HepG2 (cell line): ENCODE measurements around the gene MAEA. TPM values are rescaled to one million over a fixed set of nuclear protein-coding genes. Genes with fewer than 3 reads are reported as not detected.

Source experiments
- ATAC-seq: fragments of 200-7000 bp; cut with Tn5 transposase; 3 replicates; pipeline ENCODE4 v1.9.1; 2020; ENCODE audit warnings: mild to moderate bottlenecking, moderate library complexity
- BruUV-seq: library from RNA; stranded (reverse); fragments of 400-500 nt; replicated peaks from 2 replicates; lab custom pipeline; 2021; lab: Mats Ljungman, UMichigan
- CTCF ChIA-PET: fragments of 300-600 bp; formaldehyde crosslinking; extraction: SDS; loops from one replicate; lab custom pipeline; 2021; ENCODE audit warnings: low total read pairs, inconsistent platforms, low intra/inter-chr PET ratio; lab: Yijun Ruan, JAX
- POLR2A ChIA-PET: fragments of 350-600 bp; sonication (Branson Sonifier 250); formaldehyde crosslinking; loops from one replicate; lab custom pipeline; 2020; ENCODE audit warnings: antibody characterized with exemption, inconsistent platforms; lab: Yijun Ruan, JAX
- DNase-seq: peaks from one replicate; pipeline ENCODE4 v3.0.0-alpha.2; 2015; ENCODE audit warnings: low spot score
- FAIRE-seq: peaks from 3 replicates; lab custom pipeline; 2011; peaks lifted over from hg19 to GRCh38; lab: Jason Lieb, UNC
- H2AFZ ChIP-seq: one replicate; pipeline ENCODE4 v1.6.1; 2011; ENCODE audit warnings: low read length, inconsistent platforms
- H3K27ac ChIP-seq: fragments of 300-600 bp; 3 replicates; pipeline ENCODE4 v1.8.0; 2011; ENCODE audit warnings: mixed run types, mild to moderate bottlenecking, mixed read lengths, low read length, inconsistent platforms; ENCODE audit not compliant: insufficient read depth; ENCODE audit errors: extremely low read length
- H3K27me3 ChIP-seq, 2 experiments: fragments of 200-600 bp in 1 of 2; 2 replicates in 1 of 2; 3 replicates in 1 of 2; pipeline versions ENCODE4 v1.6.0 to v1.8.0; 2011; ENCODE audit warnings: low read length in 2 of 2, mild to moderate bottlenecking in 2 of 2, moderate library complexity in 2 of 2, inconsistent platforms in 1 of 2; ENCODE audit not compliant: insufficient read depth in 2 of 2, control insufficient read depth in 1 of 2
- H3K36me3 ChIP-seq, 2 experiments: fragments of 200-600 bp in 1 of 2; replicated peaks in 1 of 2; 2 replicates in 1 of 2; 3 replicates in 1 of 2; pipeline versions ENCODE4 v1.5.1 to v1.8.0; 2011; ENCODE audit warnings: low read length in 2 of 2, inconsistent platforms in 1 of 2; ENCODE audit not compliant: insufficient read depth in 2 of 2, control insufficient read depth in 1 of 2
- H3K4me1 ChIP-seq: 2 replicates; pipeline ENCODE4 v1.5.1; 2012; ENCODE audit warnings: low read length, inconsistent platforms; ENCODE audit not compliant: insufficient read depth
- H3K4me2 ChIP-seq: 2 replicates; pipeline ENCODE4 v1.6.0; 2011; ENCODE audit warnings: low read depth, low read length, inconsistent platforms
- H3K4me3 ChIP-seq, 3 experiments: fragments of 200-600 bp in 1 of 3; sonication (generic), shearing (Covaris generic) in 1 of 3; replicated peaks in 1 of 3; 2 replicates each; pipeline ENCODE4 v1.5.1; 2011 to 2016; ENCODE audit warnings: low read length in 3 of 3, inconsistent platforms in 2 of 3, low read depth in 2 of 3, mild to moderate bottlenecking in 2 of 3, control low read depth in 1 of 3, mixed read lengths in 1 of 3; ENCODE audit not compliant: insufficient read depth in 1 of 3
- H3K79me2 ChIP-seq: one replicate; pipeline ENCODE4 v1.6.1; 2011; ENCODE audit warnings: low read length, inconsistent platforms; ENCODE audit not compliant: insufficient read depth
- H3K9ac ChIP-seq: 2 replicates; pipeline ENCODE4 v1.6.0; 2011; ENCODE audit warnings: mild to moderate bottlenecking, low read depth, low read length, inconsistent platforms; ENCODE audit not compliant: insufficient read depth
- H3K9me3 ChIP-seq: 2 replicates; pipeline ENCODE4 v1.5.1; 2012; ENCODE audit warnings: mild to moderate bottlenecking, low read length
- H4K20me1 ChIP-seq: 2 replicates; pipeline ENCODE4 v1.6.0; 2011; ENCODE audit warnings: inconsistent platforms, mild to moderate bottlenecking, low read length, moderate library complexity; ENCODE audit not compliant: insufficient read depth
- BRCA1 ChIP-seq: sonication (generic); formaldehyde crosslinking; IDR thresholded peaks from 2 replicates; pipeline ENCODE4 v1.4.0; 2020; ENCODE audit warnings: missing genetic modification reagents
- MED13 ChIP-seq: sonication (generic); formaldehyde crosslinking; IDR thresholded peaks from 2 replicates; pipeline ENCODE4 v1.5.0; 2020; ENCODE audit warnings: missing genetic modification reagents
- RXRB ChIP-seq: IDR thresholded peaks from 2 replicates; pipeline ENCODE4 v1.6.1; 2016; ENCODE audit warnings: borderline replicate concordance, missing genetic modification reagents, missing compliant biosample characterization
- ZNF883 ChIP-seq: sonication (generic); formaldehyde crosslinking; IDR thresholded peaks from 2 replicates; pipeline ENCODE4 v1.5.1; 2020; ENCODE audit warnings: mild to moderate bottlenecking, missing genetic modification reagents; ENCODE audit errors: not compliant biosample characterization
- WGBS: methylation state at CpG from one replicate; pipeline ENCODE4 v1.1.6; 2017; ENCODE audit warnings: low lambda C conversion rate; 5-methylcytosine and 5-hydroxymethylcytosine counted together
- in situ Hi-C: cut with HindIII; loops from 2 replicates; pipeline ENCODE4 v1.10.0; 2017; ENCODE audit warnings: low pct_unique_long_range_greater_than_20kb; ENCODE audit not compliant: extremely low pct_ligation_motif_present
- intact Hi-C: fragments of 100-400 bp; cut with micrococcal nuclease; formaldehyde crosslinking; loops from one replicate; pipeline ENCODE4 v1.10.0; 2022; ENCODE audit not compliant: unreplicated experiment
- polyA plus RNA-seq, 8 experiments: library from polyadenylated mRNA; depleted of rRNA in 3 of 8; stranded (reverse) in 7 of 8; unstranded in 1 of 8; fragments of >200 nt; fragmentation: Illumina TruSeq in 4 of 8; extraction: Trizol in 4 of 8; gene quantifications; 2 replicates each; pipeline versions ENCODE4 v1.2.1 to v1.2.3, GENCODE V29; 2011 to 2016; ENCODE audit warnings: low read depth in 4 of 8, missing spikeins in 1 of 8, mixed read lengths in 1 of 8; ENCODE audit not compliant: insufficient read depth in 1 of 8
- total RNA-seq, 5 experiments: library from RNA; depleted of rRNA; stranded (reverse); fragments of >200 nt; fragmentation: Illumina TruSeq; extraction: Trizol; gene quantifications; 2 replicates each; pipeline ENCODE4 v1.2.3, GENCODE V29; 2016; ENCODE audit warnings: low read depth in 1 of 5

The MAEA gene
- total and polyA plus RNA-seq, 2 of the 13 experiments (the other 11 are each of a cell fraction or from before 2014, with no cell fraction given): 52.0 to 57.1 TPM

- no peak for TF ChIP-seq ZNF883 (CRISPR knock-in tag)
- TF ChIP-seq RXRB (CRISPR knock-in tag): no peak
These were observed 64.7 kb downstream of the MAEA start (continued) for GRCh38 chr4:1354136-1354982.

GRCh38 chr4:1354983-1355275 lies 65.2 kb downstream of the MAEA start:
- Histone ChIP-seq H3K4me3 (no peak overlapping the region), H3K4me2 (no peak overlapping the region), H3K27me3 (no peaks in the 10 kb centered on the region), H3K79me2 (no peaks in the 10 kb centered on the region), H2AFZ (no peak overlapping the region), H3K9me3 (no peaks in the 10 kb centered on the region), H3K4me1 (peaks cover 3% of the 10 kb centered on the region), H3K36me3 (peaks cover 11 to 21% of the 10 kb centered on the region in 2 experiments; a peak in 4 of 5 replicates), H3K27ac (no peak overlapping the region), H4K20me1 (no peaks in the 10 kb centered on the region), H3K9ac (no peak overlapping the region)
- DNase-seq (no peak), ATAC-seq (no peak), FAIRE-seq (no peak)
- ChIA-PET POLR2A (no interaction called here), CTCF (no interaction called here)
- in situ Hi-C loops (loop anchor here (5.0 to 10.0 kb wide), 3 partner anchors 160 to 272 kb away; no protein-coding TSS in a partner anchor), intact Hi-C loops (loop anchor here (5.0 kb wide), 1 partner anchor 157 kb away; no protein-coding TSS in a partner anchor)
- WGBS: 95% methylated on average over 18 of the region's 18 CpGs
- no peak for TF ChIP-seq MED13
- no TSS peak for BruUV-seq

GRCh38 chr4:1355378-1355777 lies 65.7 kb downstream of the MAEA start:
- intact Hi-C loops: loop anchor here (5.0 kb wide), 1 partner anchor 157 kb away; no protein-coding TSS in a partner anchor
- Histone ChIP-seq H3K79me2 (no peaks in the 10 kb centered on the region), H3K4me3 (no peak overlapping the region), H3K36me3 (peaks cover 9 to 16% of the 10 kb centered on the region in 2 experiments; a peak in 4 of 5 replicates), H2AFZ (no peak overlapping the region), H3K9me3 (no peaks in the 10 kb centered on the region), H3K4me1 (peaks cover 8% of the 10 kb centered on the region), H3K9ac (no peak overlapping the region), H3K27me3 (no peaks in the 10 kb centered on the region), H3K27ac (no peak overlapping the region), H4K20me1 (no peaks in the 10 kb centered on the region), H3K4me2 (no peak overlapping the region)
- DNase-seq: no peak
- ChIA-PET CTCF (interaction anchor here (1.3 kb wide), 1 partner anchor 158 kb away, joined by 10 read pairs; no protein-coding TSS in a partner anchor), POLR2A (no interaction called here)
- no peak for ATAC-seq
- no TSS peak for BruUV-seq
- FAIRE-seq: no peak
- in situ Hi-C loops: loop anchor here (10.0 kb wide), 1 partner anchor 159 kb away; no protein-coding TSS in a partner anchor
- 75% methylated on average over 1 of the region's 14 CpGs for WGBS
- TF ChIP-seq BRCA1: no peak
